GM06990 (cell line): ENCODE data around the gene ZNF625.

Experiments used
- DNase-seq: peaks from one replicate; pipeline ENCODE4 v3.0.0-alpha.2; 2011; ENCODE audit not compliant: insufficient read length; ENCODE audit errors: extremely low read depth
- H3K27me3 ChIP-seq: replicated peaks from 2 replicates; pipeline ENCODE4 v1.6.0; 2011; ENCODE audit warnings: low read length; ENCODE audit not compliant: control insufficient read depth, insufficient read depth
- H3K36me3 ChIP-seq: 2 replicates; pipeline ENCODE4 v1.5.1; 2011; ENCODE audit warnings: low read length; ENCODE audit not compliant: control insufficient read depth, insufficient read depth
- H3K4me3 ChIP-seq: replicated peaks from 2 replicates; pipeline ENCODE4 v1.5.1; 2011; ENCODE audit warnings: low read depth, mild to moderate bottlenecking, control low read depth, low read length
- CTCF ChIP-seq: IDR thresholded peaks from 2 replicates; pipeline ENCODE4 v1.5.1; 2011; ENCODE audit warnings: low read length, control low read depth, mild to moderate bottlenecking, inconsistent platforms; ENCODE audit not compliant: insufficient read depth, poor library complexity, severe bottlenecking

ZNF625 gene

GRCh38 chr19:12133069-12133468, 23.5 kb downstream of the ZNF625 start:
- DNase-seq, result no peak
- Histone ChIP-seq H3K36me3 (peaks cover 10% of the 10 kb centered on the region), H3K27me3 (no peaks in the 10 kb centered on the region), H3K4me3 (no peak overlapping the region)
- no peak for TF ChIP-seq CTCF

- peak; percentile 46 for TF ChIP-seq CTCF
- H3K36me3 ChIP-seq, result no peaks in the 10 kb centered on the region
- no peak for DNase-seq
- H3K27me3 ChIP-seq, result no peaks in the 10 kb centered on the region
- no peak overlapping the region for H3K4me3 ChIP-seq
These were observed 29.8 kb downstream of the ZNF625 start for GRCh38 chr19:12126707-12127106.

DNA sequence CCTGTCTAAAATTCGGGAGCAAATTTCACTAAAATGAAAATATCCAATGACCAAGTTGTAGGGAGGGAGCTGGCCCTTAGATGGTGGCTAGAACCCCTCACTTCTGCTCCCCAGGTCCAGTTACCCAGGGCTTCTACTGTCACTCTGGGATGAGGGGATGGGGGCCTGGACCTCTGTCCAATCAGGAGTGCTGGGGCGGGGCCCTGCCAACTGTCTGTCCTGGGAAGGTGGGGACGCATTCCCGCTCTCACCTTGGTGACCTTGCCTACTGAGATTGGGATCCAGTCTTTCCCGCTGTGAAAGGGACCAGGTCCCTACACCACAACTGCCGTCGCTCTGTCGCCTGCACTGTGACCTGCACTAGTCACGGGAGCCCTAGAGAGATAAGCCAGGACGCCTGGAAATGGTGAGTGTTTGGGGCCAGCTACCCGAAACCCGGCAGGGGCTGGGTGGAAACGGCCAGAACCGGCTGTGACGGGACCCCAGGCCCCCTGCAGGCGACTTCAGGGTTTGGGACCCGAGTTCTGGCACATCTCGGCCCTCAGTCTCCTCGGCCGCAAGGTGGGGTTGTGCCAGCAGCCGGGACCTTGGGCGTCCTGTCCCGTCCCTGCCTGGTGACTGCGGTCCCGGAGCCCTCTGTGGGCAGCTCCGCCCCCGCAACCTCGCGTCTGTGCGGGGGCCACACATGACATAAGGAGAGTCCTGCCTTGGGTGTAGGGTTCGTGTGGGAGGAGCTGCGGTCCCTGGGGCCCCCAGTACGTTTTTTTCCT, 39.1 kb downstream of the ZNF625 start:
- DNase-seq, result no peak
- Histone ChIP-seq H3K27me3 (no peaks in the 10 kb centered on the region), H3K4me3 (no peak overlapping the region), H3K36me3 (no peaks in the 10 kb centered on the region)
- no peak for TF ChIP-seq CTCF

GRCh38 chr19:12113121-12113520, 43.4 kb downstream of the ZNF625 start:
- no peaks in the 10 kb centered on the region for H3K36me3 ChIP-seq
- H3K27me3 ChIP-seq, result no peaks in the 10 kb centered on the region
- no peak overlapping the region for H3K4me3 ChIP-seq
- DNase-seq, result no peak
- no peak for TF ChIP-seq CTCF

- DNase-seq, result no peak
- Histone ChIP-seq H3K27me3 (no peaks in the 10 kb centered on the region), H3K36me3 (no peaks in the 10 kb centered on the region), H3K4me3 (no peak overlapping the region)
- no peak for TF ChIP-seq CTCF
These were observed 43.8 kb downstream of the ZNF625 start for GRCh38 chr19:12112701-12113100.
